Mucosa of stomach (tissue), 1 donor: Measurements from ENCODE around the gene ITSN1.
A peak's percentile ranks its signal among the peaks of the same experiment; 100 is the strongest.

Experiments
- H3K27me3 ChIP-seq: one replicate; pipeline ENCODE4 v1.7.0; 2013; ENCODE audit warnings: mild to moderate bottlenecking, low read length; ENCODE audit not compliant: control insufficient read depth, insufficient read depth
- H3K36me3 ChIP-seq: one replicate; pipeline ENCODE4 v1.7.0; 2013; ENCODE audit warnings: low read length; ENCODE audit not compliant: control insufficient read depth, insufficient read depth
- H3K4me1 ChIP-seq: one replicate; pipeline ENCODE4 v1.7.0; 2013; ENCODE audit warnings: mild to moderate bottlenecking, low read length; ENCODE audit not compliant: control insufficient read depth, insufficient read depth
- H3K4me3 ChIP-seq: one replicate; pipeline ENCODE4 v1.7.0; 2013; ENCODE audit warnings: low read length
- H3K9ac ChIP-seq: one replicate; pipeline ENCODE4 v1.7.0; 2013; ENCODE audit warnings: mild to moderate bottlenecking, low read length, moderate library complexity
- H3K9me3 ChIP-seq: one replicate; pipeline ENCODE4 v1.7.0; 2013; ENCODE audit warnings: mild to moderate bottlenecking, low read length, moderate library complexity; ENCODE audit not compliant: control insufficient read depth
- donor health status: Pancreatic carcinoma.

The ITSN1 gene

GRCh38 chr21:33947451-33948095, 305.3 kb downstream of the ITSN1 start:
- H3K27me3 ChIP-seq = no peaks in the 10 kb centered on the region
- peak overlapping the region; percentile 58 for H3K4me3 ChIP-seq
- peaks cover 22% of the 10 kb centered on the region for H3K4me1 ChIP-seq
- H3K9ac ChIP-seq = peak overlapping the region; percentile 45
- H3K36me3 ChIP-seq = no peaks in the 10 kb centered on the region
- no peaks in the 10 kb centered on the region for H3K9me3 ChIP-seq

GRCh38 chr21:33948096-33948950, 306.0 kb downstream of the ITSN1 start:
- Histone ChIP-seq H3K9ac (peak overlapping the region; percentile 45), H3K9me3 (no peaks in the 10 kb centered on the region), H3K4me3 (peak overlapping the region; percentile 58), H3K4me1 (peaks cover 22% of the 10 kb centered on the region), H3K27me3 (no peaks in the 10 kb centered on the region), H3K36me3 (no peaks in the 10 kb centered on the region)

GRCh38 chr21:33948951-33949444, 306.7 kb downstream of the ITSN1 start:
- Histone ChIP-seq H3K9ac (no peak overlapping the region), H3K27me3 (no peaks in the 10 kb centered on the region)

More at GRCh38 chr21:33948951-33949444, 306.7 kb downstream of the ITSN1 start:
- Histone ChIP-seq H3K4me1 (peaks cover 22% of the 10 kb centered on the region), H3K4me3 (no peak overlapping the region), H3K9me3 (no peaks in the 10 kb centered on the region), H3K36me3 (no peaks in the 10 kb centered on the region)
